ENCODE measurements around the gene CYP1A2. TPM values are rescaled to one million over a fixed set of nuclear protein-coding genes. Genes with fewer than 3 reads are reported as not detected.
"Not testable (repeated sequence)": the region's sequence is repeated elsewhere in the genome, so short reads cannot be mapped to it uniquely, and the experiment has no call there.

The CYP1A2 gene
- total and polyA plus RNA-seq, 2 of the 13 experiments (the other 11 are each of a cell fraction or from before 2014, with no cell fraction given), result 0.07 TPM; not detected in 1

GRCh38 chr15:74729372-74729771 is 19.3 kb upstream of the CYP1A2 start:
- peaks cover 67% of the 10 kb centered on the region for H3K4me1 ChIP-seq (ENCODE audit: insufficient read depth, low read length)
- intact Hi-C loops (cut with micrococcal nuclease; ENCODE audit: unreplicated experiment); H3K79me2 ChIP-seq (ENCODE audit: insufficient read depth, low read length); H3K36me3 ChIP-seq (replicated peaks in 1 of 2; ENCODE audit: control insufficient read depth in 1 of 2, insufficient read depth in 2 of 2, low read length in 2 of 2); ATAC-seq; H4K20me1 ChIP-seq (ENCODE audit: insufficient read depth, low read length); H3K9ac ChIP-seq (ENCODE audit: insufficient read depth, low read depth, low read length); BruUV-seq (replicated peaks); H2AFZ ChIP-seq (ENCODE audit: low read length); H3K27me3 ChIP-seq (ENCODE audit: control insufficient read depth in 1 of 2, insufficient read depth in 2 of 2, low read length in 2 of 2); H3K9me3 ChIP-seq (ENCODE audit: low read length); CTCF ChIA-PET (ENCODE audit: low intra/inter-chr PET ratio, low total read pairs); in situ Hi-C loops (cut with HindIII; ENCODE audit: extremely low pct_ligation_motif_present, low pct_unique_long_range_greater_than_20kb); DNase-seq (ENCODE audit: low spot score); FAIRE-seq; H3K4me3 ChIP-seq (replicated peaks in 1 of 3; ENCODE audit: insufficient read depth in 1 of 3, low read depth in 2 of 3, low read length in 3 of 3); H3K4me2 ChIP-seq (ENCODE audit: low read depth, low read length); TF ChIP-seq SOX13, FOXP1 (IDR thresholded peaks at IDR 0.05): not testable (repeated sequence)
- H3K27ac ChIP-seq (ENCODE audit: extremely low read length, insufficient read depth, low read length), result peak overlapping the region; percentile 84
- WGBS (ENCODE audit: low lambda C conversion rate), result 35% methylated on average over 6 of the region's 6 CpGs
- POLR2A ChIA-PET, result interaction anchor here (2.5 kb wide), 1 partner anchor 39 kb away, joined by 13 read pairs; no protein-coding TSS in a partner anchor
- TF ChIP-seq NR2F6 (IDR thresholded peaks at IDR 0.05) (peak; percentile 50), NR2F6 (CRISPR knock-in tag; IDR thresholded peaks at IDR 0.05) (peak; percentile 51), FOXA3 (CRISPR knock-in tag; IDR thresholded peaks at IDR 0.05) (peak; percentile 24; the same call in 1 of the 2 replicates), SOX13 (CRISPR knock-in tag; conservative IDR thresholded peaks at IDR 0.05 in 1 of 2, IDR thresholded peaks at IDR 0.05 in 1 of 2) (peak in 1 of 2 experiments; percentile 37; a peak in 2 of 4 replicates), SAP130 (CRISPR knock-in tag; IDR thresholded peaks at IDR 0.05; ENCODE audit: low read depth) (0 out of 2 replicates have a peak, but pooled peaks have one; percentile 22), RXRB (CRISPR knock-in tag; IDR thresholded peaks at IDR 0.05; ENCODE audit: borderline replicate concordance) (peak; percentile 46), MED1 (CRISPR knock-in tag; IDR thresholded peaks at IDR 0.05) (peak; percentile 41; the same call in 1 of the 2 replicates), FOXP1 (CRISPR knock-in tag; IDR thresholded peaks at IDR 0.05) (peak; percentile 17; the same call in 1 of the 2 replicates), NR2F1 (CRISPR knock-in tag; IDR thresholded peaks at IDR 0.05) (peak; percentile 22 to 58; a peak in 2 of 4 replicates), RARA (CRISPR knock-in tag; IDR thresholded peaks at IDR 0.05) (peak; percentile 56; the same call in 1 of the 2 replicates), KAT7 (CRISPR knock-in tag; IDR thresholded peaks at IDR 0.05; ENCODE audit: borderline replicate concordance) (0 out of 2 replicates have a peak, but pooled peaks have one; percentile 14), ZNF652 (CRISPR knock-in tag; IDR thresholded peaks at IDR 0.05; ENCODE audit: borderline replicate concordance, low read depth) (peak; percentile 61), HNF4A (CRISPR knock-in tag; IDR thresholded peaks at IDR 0.05) (peak; percentile 54), HDAC2 (CRISPR knock-in tag; IDR thresholded peaks at IDR 0.05) (0 out of 2 replicates have a peak, but pooled peaks have one; percentile 12), ARID5B (CRISPR knock-in tag; IDR thresholded peaks at IDR 0.05) (peak; percentile 65; the same call in 1 of the 2 replicates), PITX1 (CRISPR knock-in tag; IDR thresholded peaks at IDR 0.05) (peak; percentile 91)
